ES-I3 (cell line): ENCODE results near the gene KLHL35.

Source experiments
- H3K36me3 ChIP-seq: 2 replicates; pipeline ENCODE4 v1.6.1; 2013; ENCODE audit warnings: mild to moderate bottlenecking, low read length, control low read depth, moderate library complexity; ENCODE audit not compliant: insufficient read depth
- H3K4me1 ChIP-seq: 2 replicates; pipeline ENCODE4 v1.6.1; 2013; ENCODE audit warnings: mild to moderate bottlenecking, control low read depth, low read length; ENCODE audit not compliant: insufficient read depth
- H3K9ac ChIP-seq: 2 replicates; pipeline ENCODE4 v1.6.1; 2013; ENCODE audit warnings: low read depth, mild to moderate bottlenecking, low read length, moderate library complexity
- H3K9me3 ChIP-seq: 2 replicates; pipeline ENCODE4 v1.6.1; 2013; ENCODE audit warnings: mild to moderate bottlenecking, low read length, moderate library complexity; ENCODE audit not compliant: control insufficient read depth, insufficient read depth

KLHL35 gene

GRCh38 chr11:75440960-75441803 is 8.2 kb upstream of the KLHL35 start:
- Histone ChIP-seq H3K4me1 (no peaks in the 10 kb centered on the region), H3K9me3 (no peaks in the 10 kb centered on the region), H3K9ac (no peak overlapping the region), H3K36me3 (peaks cover 3% of the 10 kb centered on the region; the same call in 1 of the 2 replicates)

- Histone ChIP-seq H3K36me3 (peaks cover 3% of the 10 kb centered on the region; the same call in 1 of the 2 replicates), H3K9me3 (no peaks in the 10 kb centered on the region), H3K9ac (no peak overlapping the region), H3K4me1 (no peaks in the 10 kb centered on the region)
These were observed 6.6 kb upstream of the KLHL35 start for GRCh38 chr11:75439495-75440120.

- Histone ChIP-seq H3K9ac (no peak overlapping the region), H3K9me3 (no peaks in the 10 kb centered on the region), H3K36me3 (peaks cover 3% of the 10 kb centered on the region; the same call in 1 of the 2 replicates), H3K4me1 (no peaks in the 10 kb centered on the region)
These were observed 6.0 kb upstream of the KLHL35 start for GRCh38 chr11:75439026-75439425.

- Histone ChIP-seq H3K9me3 (no peaks in the 10 kb centered on the region), H3K36me3 (peaks cover 3% of the 10 kb centered on the region; the same call in 1 of the 2 replicates), H3K4me1 (peaks cover 7% of the 10 kb centered on the region; the same call in 1 of the 2 replicates), H3K9ac (no peak overlapping the region)
These were observed 5.1 kb upstream of the KLHL35 start for GRCh38 chr11:75437966-75438659.

- Histone ChIP-seq H3K9ac (no peak overlapping the region), H3K4me1 (peaks cover 13% of the 10 kb centered on the region), H3K36me3 (peaks cover 3% of the 10 kb centered on the region; the same call in 1 of the 2 replicates), H3K9me3 (no peaks in the 10 kb centered on the region)
These were observed 3.8 kb upstream of the KLHL35 start for GRCh38 chr11:75436806-75437205.

GRCh38 chr11:75435571-75435925 is 2.5 kb upstream of the KLHL35 start:
- H3K9me3 ChIP-seq = no peaks in the 10 kb centered on the region
- H3K9ac ChIP-seq = no peak overlapping the region
- H3K36me3 ChIP-seq = peaks cover 3% of the 10 kb centered on the region; the same call in 1 of the 2 replicates
- peaks cover 13% of the 10 kb centered on the region for H3K4me1 ChIP-seq

GRCh38 chr11:75434886-75435570 is 2.0 kb upstream of the KLHL35 start:
- Histone ChIP-seq H3K9me3 (no peaks in the 10 kb centered on the region), H3K36me3 (peaks cover 3% of the 10 kb centered on the region; the same call in 1 of the 2 replicates), H3K9ac (no peak overlapping the region), H3K4me1 (peaks cover 13% of the 10 kb centered on the region)

GRCh38 chr11:75434051-75434450 is 1.0 kb upstream of the KLHL35 start:
- Histone ChIP-seq H3K4me1 (peaks cover 13% of the 10 kb centered on the region), H3K9me3 (peaks cover 6% of the 10 kb centered on the region), H3K9ac (no peak overlapping the region), H3K36me3 (peaks cover 3% of the 10 kb centered on the region; the same call in 1 of the 2 replicates)

GRCh38 chr11:75433443-75433842 is 440 bp upstream of the KLHL35 start:
- H3K36me3 ChIP-seq = peaks cover 3% of the 10 kb centered on the region; the same call in 1 of the 2 replicates
- H3K9me3 ChIP-seq = peaks cover 9% of the 10 kb centered on the region
- H3K9ac ChIP-seq = peak overlapping the region; percentile 46; the same call in 1 of the 2 replicates
- H3K4me1 ChIP-seq = peaks cover 13% of the 10 kb centered on the region

GRCh38 chr11:75431533-75432525 is 1.2 kb downstream of the KLHL35 start:
- Histone ChIP-seq H3K4me1 (peaks cover 13% of the 10 kb centered on the region), H3K9ac (peak overlapping the region; percentile 47; the same call in 1 of the 2 replicates), H3K9me3 (peaks cover 9% of the 10 kb centered on the region), H3K36me3 (peaks cover 3% of the 10 kb centered on the region; the same call in 1 of the 2 replicates)

- Histone ChIP-seq H3K4me1 (peaks cover 13% of the 10 kb centered on the region), H3K36me3 (no peaks in the 10 kb centered on the region), H3K9me3 (peaks cover 9% of the 10 kb centered on the region), H3K9ac (peak overlapping the region; percentile 47; the same call in 1 of the 2 replicates)
These were observed 2.1 kb downstream of the KLHL35 start for GRCh38 chr11:75430714-75431532.

GRCh38 chr11:75429902-75430713 is 2.9 kb downstream of the KLHL35 start:
- Histone ChIP-seq H3K4me1 (peaks cover 13% of the 10 kb centered on the region), H3K9ac (peak overlapping the region; percentile 47), H3K36me3 (no peaks in the 10 kb centered on the region), H3K9me3 (peaks cover 9% of the 10 kb centered on the region)
